ENCODE data around the gene TMEM184C. TPM values are rescaled to one million over a fixed set of nuclear protein-coding genes. Genes with fewer than 3 reads are reported as not detected.

The TMEM184C gene
- total RNA-seq, 6 donors from 2014 or later, result 10.5 to 34.0 (median 23.5) TPM

- no peak for TF ChIP-seq POLR2AphosphoS5 (IDR thresholded peaks at IDR 0.05)
- TF ChIP-seq POLR2A (IDR thresholded peaks at IDR 0.05), result no peak
- TF ChIP-seq EP300 (IDR thresholded peaks at IDR 0.05), result no peak
- TF ChIP-seq, protein P1, sequence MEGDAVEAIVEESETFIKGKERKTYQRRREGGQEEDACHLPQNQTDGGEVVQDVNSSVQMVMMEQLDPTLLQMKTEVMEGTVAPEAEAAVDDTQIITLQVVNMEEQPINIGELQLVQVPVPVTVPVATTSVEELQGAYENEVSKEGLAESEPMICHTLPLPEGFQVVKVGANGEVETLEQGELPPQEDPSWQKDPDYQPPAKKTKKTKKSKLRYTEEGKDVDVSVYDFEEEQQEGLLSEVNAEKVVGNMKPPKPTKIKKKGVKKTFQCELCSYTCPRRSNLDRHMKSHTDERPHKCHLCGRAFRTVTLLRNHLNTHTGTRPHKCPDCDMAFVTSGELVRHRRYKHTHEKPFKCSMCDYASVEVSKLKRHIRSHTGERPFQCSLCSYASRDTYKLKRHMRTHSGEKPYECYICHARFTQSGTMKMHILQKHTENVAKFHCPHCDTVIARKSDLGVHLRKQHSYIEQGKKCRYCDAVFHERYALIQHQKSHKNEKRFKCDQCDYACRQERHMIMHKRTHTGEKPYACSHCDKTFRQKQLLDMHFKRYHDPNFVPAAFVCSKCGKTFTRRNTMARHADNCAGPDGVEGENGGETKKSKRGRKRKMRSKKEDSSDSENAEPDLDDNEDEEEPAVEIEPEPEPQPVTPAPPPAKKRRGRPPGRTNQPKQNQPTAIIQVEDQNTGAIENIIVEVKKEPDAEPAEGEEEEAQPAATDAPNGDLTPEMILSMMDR (IDR thresholded peaks at IDR 0.05), result no peak
- no peak for DNase-seq
- no peaks in the 10 kb centered on the region for H3K4me1 ChIP-seq
- H3K9me3 ChIP-seq, result no peaks in the 10 kb centered on the region
- 85 to 88% methylated on average over 3 of the region's 3 CpGs for WGBS, 2 donors
- ATAC-seq (ENCODE audit: low FRiP score in 2 of 2), result no peak
- H3K36me3 ChIP-seq, result peaks cover 8 to 99% (median 37%) of the 10 kb centered on the region in 4 donors
- H3K27ac ChIP-seq, result no peak overlapping the region
- H3K27me3 ChIP-seq, result no peaks in the 10 kb centered on the region
- H3K4me3 ChIP-seq, result no peak overlapping the region
Observed at GRCh38 chr4:147633113-147633512, 15.9 kb downstream of the TMEM184C start.

GRCh38 chr4:147633643-147634042 is 16.4 kb downstream of the TMEM184C start:
- no peaks in the 10 kb centered on the region for H3K9me3 ChIP-seq
- TF ChIP-seq, protein P1 (IDR thresholded peaks at IDR 0.05), result no peak
- TF ChIP-seq POLR2AphosphoS5 (IDR thresholded peaks at IDR 0.05) (no peak), EP300 (IDR thresholded peaks at IDR 0.05) (no peak), POLR2A (IDR thresholded peaks at IDR 0.05) (no peak)
- peaks cover 8 to 98% (median 35%) of the 10 kb centered on the region in 4 donors for H3K36me3 ChIP-seq
- 96 to 100% methylated on average over 1 of the region's 1 CpG for WGBS, 2 donors
- H3K4me3 ChIP-seq, result no peak overlapping the region
- DNase-seq (no peak), ATAC-seq (ENCODE audit: low FRiP score in 2 of 2) (no peak)
- no peak overlapping the region for H3K27ac ChIP-seq
- no peaks in the 10 kb centered on the region for H3K27me3 ChIP-seq
- H3K4me1 ChIP-seq, result no peaks in the 10 kb centered on the region

DNA sequence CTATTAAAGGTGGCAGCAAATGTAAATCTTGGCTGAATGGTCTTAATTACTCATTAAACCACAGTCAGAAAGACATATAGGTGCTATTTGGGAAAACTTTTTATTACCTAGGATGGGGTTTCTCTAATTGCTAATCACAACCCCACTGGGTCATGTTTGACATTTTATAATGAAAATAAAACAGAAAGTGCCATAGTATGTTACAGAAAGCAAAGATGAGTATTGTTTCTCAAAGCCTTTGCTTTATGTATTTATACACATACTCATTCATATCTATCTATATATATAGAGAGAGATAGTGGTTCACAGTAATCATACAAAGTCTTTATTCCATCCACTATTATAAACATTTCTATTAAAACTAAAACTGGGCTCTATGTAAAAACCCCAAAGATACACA is 18.2 kb downstream of the TMEM184C start:
- peaks cover 8 to 82% (median 32%) of the 10 kb centered on the region in 4 donors for H3K36me3 ChIP-seq
- H3K4me1 ChIP-seq, result no peaks in the 10 kb centered on the region
- no peak overlapping the region for H3K4me3 ChIP-seq
- no peaks in the 10 kb centered on the region for H3K9me3 ChIP-seq
- no peak for ATAC-seq (ENCODE audit: low FRiP score in 2 of 2)
- no peak overlapping the region for H3K27ac ChIP-seq
- no peaks in the 10 kb centered on the region for H3K27me3 ChIP-seq
- TF ChIP-seq EP300 (IDR thresholded peaks at IDR 0.05) (no peak), POLR2A (IDR thresholded peaks at IDR 0.05) (no peak), POLR2AphosphoS5 (IDR thresholded peaks at IDR 0.05) (no peak)
- TF ChIP-seq, protein P1 (IDR thresholded peaks at IDR 0.05), result no peak
- no peak for DNase-seq

- ATAC-seq (ENCODE audit: low FRiP score in 2 of 2), result no peak
- Histone ChIP-seq H3K27me3 (no peaks in the 10 kb centered on the region), H3K4me1 (no peaks in the 10 kb centered on the region), H3K9me3 (no peaks in the 10 kb centered on the region), H3K4me3 (no peak overlapping the region), H3K36me3 (peaks cover 8 to 71% (median 32%) of the 10 kb centered on the region in 4 donors), H3K27ac (no peak overlapping the region)
- WGBS, 2 donors, result 90 to 93% methylated on average over 1 of the region's 1 CpG
- TF ChIP-seq POLR2AphosphoS5 (IDR thresholded peaks at IDR 0.05) (no peak), POLR2A (IDR thresholded peaks at IDR 0.05) (no peak), EP300 (IDR thresholded peaks at IDR 0.05) (no peak)
- TF ChIP-seq, protein P1 (IDR thresholded peaks at IDR 0.05), result no peak
- DNase-seq, result no peak
Observed at GRCh38 chr4:147638365-147638764, 21.2 kb downstream of the TMEM184C start.

DNA sequence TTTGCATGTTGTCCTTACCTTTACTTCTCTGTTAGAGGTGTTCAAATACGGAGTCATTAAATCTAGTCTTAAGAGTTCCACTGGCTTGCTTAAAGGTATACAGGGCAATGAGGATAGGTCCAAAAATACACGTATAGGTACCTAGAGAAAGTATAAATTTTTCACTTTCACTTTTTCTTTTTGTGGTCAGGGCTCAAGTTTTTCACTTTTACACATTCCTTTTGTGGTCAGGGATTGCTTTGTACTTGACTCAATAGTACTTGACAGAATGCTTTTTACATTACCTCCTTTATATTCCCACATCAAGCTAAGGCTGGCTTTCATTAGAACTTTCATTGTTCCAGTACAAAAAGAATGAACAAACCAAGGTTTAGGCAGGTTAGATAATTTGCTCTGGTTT is 21.7 kb downstream of the TMEM184C start:
- H3K36me3 ChIP-seq, result peaks cover 8 to 65% (median 29%) of the 10 kb centered on the region in 4 donors
- H3K4me1 ChIP-seq, result no peaks in the 10 kb centered on the region
- ATAC-seq (ENCODE audit: low FRiP score in 2 of 2), result peak in 1 of 2 donors; percentile 43
- no peak for DNase-seq
- no peak overlapping the region for H3K4me3 ChIP-seq
- H3K27ac ChIP-seq, result no peak overlapping the region
- no peaks in the 10 kb centered on the region for H3K9me3 ChIP-seq
- no peaks in the 10 kb centered on the region for H3K27me3 ChIP-seq
- 47 to 64% methylated on average over 2 of the region's 2 CpGs for WGBS, 2 donors
- TF ChIP-seq EP300 (IDR thresholded peaks at IDR 0.05) (no peak), POLR2AphosphoS5 (IDR thresholded peaks at IDR 0.05) (no peak), POLR2A (IDR thresholded peaks at IDR 0.05) (no peak)
- TF ChIP-seq, protein P1 (IDR thresholded peaks at IDR 0.05), result no peak
